PC-3 (cell line): ENCODE results near the gene MED13L. TPM values are rescaled to one million over a fixed set of nuclear protein-coding genes. Genes with fewer than 3 reads are reported as not detected.

Experiments used
- ATAC-seq: fragments of 200-7000 bp; cut with Tn5 transposase; 2 replicates; pipeline ENCODE4 v1.9.1; 2020; ENCODE audit warnings: mild to moderate bottlenecking, moderate library complexity
- BruUV-seq: library from RNA; stranded (reverse); fragments of 400-500 nt; replicated peaks from 2 replicates; lab custom pipeline; 2021; lab: Mats Ljungman, UMichigan
- CTCF ChIA-PET: fragments of 300-600 bp; sonication (Branson Sonifier 250); formaldehyde crosslinking; loops from one replicate; lab custom pipeline; 2022; ENCODE audit warnings: antibody characterized with exemption; lab: Charles Lee
- POLR2A ChIA-PET: fragments of 300-600 bp; sonication (Branson Sonifier 250); formaldehyde crosslinking; loops from one replicate; lab custom pipeline; 2022; ENCODE audit warnings: antibody characterized with exemption; ENCODE audit not compliant: unreplicated experiment; lab: Charles Lee
- DNase-seq: peaks from one replicate; pipeline ENCODE4 v3.0.0-alpha.2; 2015
- H2AFZ ChIP-seq: fragments of 300-600 bp; sonication (generic); 2 replicates; pipeline ENCODE4 v1.6.0; 2016; ENCODE audit warnings: antibody characterized with exemption, low read length
- H3F3A ChIP-seq: fragments of 300-600 bp; sonication (generic); one replicate; pipeline ENCODE4 v1.6.0; 2017; ENCODE audit warnings: antibody characterized with exemption, low read length, control low read depth, mild to moderate bottlenecking; ENCODE audit not compliant: unreplicated experiment
- H3K27ac ChIP-seq: fragments of 300-600 bp; sonication (generic); 2 replicates; pipeline ENCODE4 v1.5.1; 2016; ENCODE audit warnings: mild to moderate bottlenecking, low read length
- H3K27me3 ChIP-seq: fragments of 300-600 bp; sonication (generic); 2 replicates; pipeline ENCODE4 v1.6.1; 2016; ENCODE audit warnings: low read length, mixed read lengths
- H3K36me3 ChIP-seq: fragments of 300-600 bp; sonication (generic); 2 replicates; pipeline ENCODE4 v1.6.1; 2016; ENCODE audit warnings: low read depth, mixed run types, low read length, mixed read lengths
- H3K4me1 ChIP-seq: fragments of 300-600 bp; sonication (generic); 2 replicates; pipeline ENCODE4 v1.5.1; 2016; ENCODE audit warnings: low read length; ENCODE audit not compliant: insufficient read depth
- H3K4me2 ChIP-seq: fragments of 300-600 bp; sonication (generic); 2 replicates; pipeline ENCODE4 v1.6.0; 2016; ENCODE audit warnings: low read length
- H3K4me3 ChIP-seq: fragments of 300-600 bp; sonication (generic); 2 replicates; pipeline ENCODE4 v1.5.1; 2016; ENCODE audit warnings: mild to moderate bottlenecking, low read length, mixed read lengths
- H3K79me2 ChIP-seq: fragments of 300-600 bp; sonication (generic); 2 replicates; pipeline ENCODE4 v1.6.1; 2017; ENCODE audit warnings: low read length, mixed read lengths
- H3K9ac ChIP-seq: fragments of 300-600 bp; sonication (generic); 2 replicates; pipeline ENCODE4 v1.6.0; 2016; ENCODE audit warnings: mild to moderate bottlenecking, low read length
- H3K9me2 ChIP-seq: fragments of 300-600 bp; sonication (generic); replicated peaks from 2 replicates; pipeline ENCODE4 v1.6.1; 2016; ENCODE audit warnings: mixed run types, low read length, mixed read lengths
- H3K9me3 ChIP-seq: fragments of 300-600 bp; sonication (generic); 2 replicates; pipeline ENCODE4 v1.6.1; 2016; ENCODE audit warnings: low read length, mixed read lengths
- H4K20me1 ChIP-seq: fragments of 300-600 bp; sonication (generic); 2 replicates; pipeline ENCODE4 v1.6.1; 2016; ENCODE audit warnings: low read length, mixed read lengths
- CTCF ChIP-seq: fragments of 300-600 bp; sonication (generic); conservative IDR thresholded peaks from 2 replicates; pipeline ENCODE4 v1.5.1; 2017; ENCODE audit warnings: antibody characterized with exemption, low read depth, mild to moderate bottlenecking, low read length
- EZH2 ChIP-seq: fragments of 300-600 bp; sonication (generic); IDR thresholded peaks from one replicate; pipeline ENCODE4 v1.6.1; 2017; ENCODE audit warnings: antibody characterized with exemption, mild to moderate bottlenecking, low read length; ENCODE audit not compliant: unreplicated experiment
- EZH2phosphoT487 ChIP-seq: fragments of 300-600 bp; sonication (generic); IDR thresholded peaks from 2 replicates; pipeline ENCODE4 v1.6.1; 2018; ENCODE audit warnings: mild to moderate bottlenecking, antibody characterized with exemption, low read length, borderline replicate concordance
- intact Hi-C: fragments of 100-400 bp; cut with micrococcal nuclease; formaldehyde crosslinking; loops from 2 replicates; pipeline ENCODE4 v1.9.0; 2023
- total RNA-seq: library from RNA; depleted of rRNA; stranded (reverse); fragments of >200 nt; gene quantifications from 2 replicates; pipeline ENCODE4 v1.2.3, GENCODE V29; 2014

MED13L gene
- total RNA-seq, 1 experiment from 2014 or later: 61.2 TPM

GRCh38 chr12:116153113-116153512 lies 124.4 kb downstream of the MED13L start:
- Histone ChIP-seq H3K36me3 (no peaks in the 10 kb centered on the region), H2AFZ (no peak overlapping the region), H3F3A (no peaks in the 10 kb centered on the region), H3K9me2 (no peaks in the 10 kb centered on the region), H3K9me3 (no peaks in the 10 kb centered on the region), H3K9ac (no peak overlapping the region), H3K4me2 (no peak overlapping the region), H3K27me3 (no peaks in the 10 kb centered on the region), H4K20me1 (peaks cover 75% of the 10 kb centered on the region), H3K4me1 (peaks cover 25% of the 10 kb centered on the region), H3K27ac (no peak overlapping the region), H3K4me3 (no peak overlapping the region), H3K79me2 (peaks cover 98% of the 10 kb centered on the region)
- intact Hi-C loops: no loop called here
- ATAC-seq (peak; percentile 51), DNase-seq (no peak)
- ChIA-PET CTCF (no interaction called here), POLR2A (no interaction called here)
- BruUV-seq: no TSS peak
- TF ChIP-seq EZH2phosphoT487 (no peak), EZH2 (no peak), CTCF (no peak)

- ChIA-PET POLR2A (no interaction called here), CTCF (no interaction called here)
- Histone ChIP-seq H3K27me3 (no peaks in the 10 kb centered on the region), H2AFZ (no peak overlapping the region), H4K20me1 (peaks cover 71% of the 10 kb centered on the region), H3K4me1 (peaks cover 25% of the 10 kb centered on the region), H3K4me3 (no peak overlapping the region), H3K4me2 (no peak overlapping the region), H3F3A (no peaks in the 10 kb centered on the region), H3K9me2 (no peaks in the 10 kb centered on the region), H3K9ac (no peak overlapping the region), H3K79me2 (peaks cover 98% of the 10 kb centered on the region), H3K36me3 (no peaks in the 10 kb centered on the region), H3K9me3 (no peaks in the 10 kb centered on the region), H3K27ac (no peak overlapping the region)
- intact Hi-C loops: no loop called here
- DNase-seq (no peak), ATAC-seq (no peak; the same call in 1 of the 2 replicates)
- BruUV-seq: no TSS peak
- TF ChIP-seq CTCF (no peak), EZH2 (no peak), EZH2phosphoT487 (no peak)
These were observed 125.2 kb downstream of the MED13L start for GRCh38 chr12:116152268-116152667.

DNA sequence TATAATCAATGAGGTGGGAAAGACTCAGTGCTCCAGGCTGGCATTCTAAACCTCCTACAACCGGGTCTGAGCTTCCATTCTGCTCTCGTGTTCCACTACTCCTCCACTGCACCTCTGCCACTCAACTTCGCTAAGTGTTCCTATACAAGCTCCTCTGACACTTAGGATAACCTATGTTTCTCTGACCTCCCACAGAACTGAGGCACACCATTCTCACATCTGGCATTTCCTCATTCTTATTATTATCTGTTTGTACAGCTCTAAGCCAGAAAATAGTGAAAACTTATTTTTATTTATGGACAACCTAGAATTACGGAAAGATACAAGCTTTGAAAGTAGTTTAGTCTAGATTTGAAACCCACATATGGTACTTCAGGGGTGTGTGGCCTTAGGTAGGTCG lies 127.0 kb downstream of the MED13L start:
- ChIA-PET POLR2A (interaction anchor here (0.7 kb wide), 1 partner anchor 111 kb away, joined by 4 read pairs; no protein-coding TSS in a partner anchor), CTCF (no interaction called here)
- no TSS peak for BruUV-seq
- peaks cover 98% of the 10 kb centered on the region for H3K79me2 ChIP-seq
- DNase-seq (no peak), ATAC-seq (no peak)
- TF ChIP-seq EZH2 (no peak), CTCF (no peak), EZH2phosphoT487 (no peak)
- no peak overlapping the region for H3K4me3 ChIP-seq
- H3F3A ChIP-seq: no peaks in the 10 kb centered on the region
- no peaks in the 10 kb centered on the region for H3K9me3 ChIP-seq
- peaks cover 58% of the 10 kb centered on the region for H4K20me1 ChIP-seq
- intact Hi-C loops: no loop called here
- H2AFZ ChIP-seq: no peak overlapping the region
- no peak overlapping the region for H3K4me2 ChIP-seq
- no peak overlapping the region for H3K27ac ChIP-seq
- H3K36me3 ChIP-seq: no peaks in the 10 kb centered on the region
- no peak overlapping the region for H3K9ac ChIP-seq
- H3K4me1 ChIP-seq: peaks cover 25% of the 10 kb centered on the region
- no peaks in the 10 kb centered on the region for H3K27me3 ChIP-seq
- H3K9me2 ChIP-seq: no peaks in the 10 kb centered on the region
